Breast epithelium (tissue), 4 donors: Measurements from ENCODE around the gene DOK4. TPM values are rescaled to one million over a fixed set of nuclear protein-coding genes. Genes with fewer than 3 reads are reported as not detected.

ENCODE experiments used
- DNase-seq, 2 donors: peaks; one replicate each; pipeline ENCODE4 v3.0.0-alpha.2; 2019; ENCODE audit warnings: low spot score in 2 of 2
- H3K27ac ChIP-seq, 2 donors: fragments of 200-600 bp; sonication (generic) in 1 of 2; one replicate each; pipeline ENCODE4 v1.5.1; 2016 to 2019; ENCODE audit warnings: mild to moderate bottlenecking in 1 of 2
- H3K27me3 ChIP-seq, 2 donors: fragments of 200-600 bp; sonication (generic) in 1 of 2; one replicate each; pipeline versions ENCODE4 v1.5.1 to v1.6.0; 2017 to 2019; ENCODE audit warnings: control low read depth in 1 of 2, mild to moderate bottlenecking in 1 of 2
- H3K36me3 ChIP-seq: fragments of 200-600 bp; one replicate; pipeline ENCODE4 v1.5.1; 2019
- H3K4me1 ChIP-seq, 2 donors: fragments of 200-600 bp; sonication (generic); one replicate each; pipeline ENCODE4 v1.5.1; 2016 to 2019; ENCODE audit warnings: control low read depth in 1 of 2
- H3K4me3 ChIP-seq, 3 donors: fragments of 200-600 bp; sonication (generic); 1 replicate in 2 of 3; 2 replicates in 1 of 3; pipeline ENCODE4 v1.5.1; 2016 to 2019; ENCODE audit warnings: mild to moderate bottlenecking in 3 of 3, moderate library complexity in 2 of 3
- H3K9me3 ChIP-seq, 2 donors: fragments of 200-600 bp; sonication (generic) in 1 of 2; one replicate each; pipeline ENCODE4 v1.5.1; 2016 to 2019; ENCODE audit warnings: control low read depth in 1 of 2
- CTCF ChIP-seq, 3 donors: fragments of 450-650 bp; IDR thresholded peaks; one replicate each; pipeline ENCODE4 v1.5.1; 2016 to 2017; ENCODE audit warnings: antibody characterized with exemption in 3 of 3, mild to moderate bottlenecking in 3 of 3, moderate library complexity in 3 of 3
- POLR2A ChIP-seq: fragments of 450-650 bp; IDR thresholded peaks from one replicate; pipeline ENCODE4 v1.6.1; 2016; ENCODE audit warnings: antibody characterized with exemption, mild to moderate bottlenecking, moderate library complexity
- POLR2AphosphoS5 ChIP-seq, 3 donors: sonication (generic); formaldehyde crosslinking; IDR thresholded peaks; one replicate each; pipeline ENCODE4 v1.6.1; 2017; ENCODE audit warnings: antibody characterized with exemption in 3 of 3
- intact Hi-C: fragments of 100-400 bp; cut with DNase I; formaldehyde crosslinking; loops from one replicate; pipeline ENCODE4 v1.15.1; 2023; ENCODE audit warnings: low total_unique reads
- total RNA-seq, 3 donors: library from RNA; depleted of rRNA; stranded (reverse); fragments of >200 nt; gene quantifications; one replicate each; pipeline ENCODE4 v1.1.0, GENCODE V29; 2016

DOK4 gene
- total RNA-seq, 3 donors from 2014 or later = 13.1 to 20.3 (median 17.6) TPM

- no peak for DNase-seq
- intact Hi-C loops = no loop called here
- no peak overlapping the region for H3K27ac ChIP-seq
- H3K9me3 ChIP-seq = no peaks in the 10 kb centered on the region
- no peak overlapping the region for H3K4me3 ChIP-seq
- H3K36me3 ChIP-seq = no peaks in the 10 kb centered on the region
- no peaks in the 10 kb centered on the region for H3K4me1 ChIP-seq
- no peaks in the 10 kb centered on the region for H3K27me3 ChIP-seq
- TF ChIP-seq POLR2A = no peak
- no peak for TF ChIP-seq POLR2AphosphoS5 (IDR thresholded peaks at IDR 0.05)
- no peak for TF ChIP-seq CTCF (IDR thresholded peaks at IDR 0.05)
Observed at GRCh38 chr16:57497121-57497520, 10.8 kb upstream of the DOK4 start.

GRCh38 chr16:57493767-57494166, 7.5 kb upstream of the DOK4 start:
- Histone ChIP-seq H3K27ac (no peak overlapping the region), H3K4me3 (no peak overlapping the region), H3K4me1 (no peaks in the 10 kb centered on the region), H3K27me3 (no peaks in the 10 kb centered on the region), H3K36me3 (no peaks in the 10 kb centered on the region), H3K9me3 (no peaks in the 10 kb centered on the region)
- DNase-seq = no peak
- TF ChIP-seq CTCF (IDR thresholded peaks at IDR 0.05) (no peak), POLR2AphosphoS5 (IDR thresholded peaks at IDR 0.05) (no peak), POLR2A (no peak)
- intact Hi-C loops = no loop called here

DNA sequence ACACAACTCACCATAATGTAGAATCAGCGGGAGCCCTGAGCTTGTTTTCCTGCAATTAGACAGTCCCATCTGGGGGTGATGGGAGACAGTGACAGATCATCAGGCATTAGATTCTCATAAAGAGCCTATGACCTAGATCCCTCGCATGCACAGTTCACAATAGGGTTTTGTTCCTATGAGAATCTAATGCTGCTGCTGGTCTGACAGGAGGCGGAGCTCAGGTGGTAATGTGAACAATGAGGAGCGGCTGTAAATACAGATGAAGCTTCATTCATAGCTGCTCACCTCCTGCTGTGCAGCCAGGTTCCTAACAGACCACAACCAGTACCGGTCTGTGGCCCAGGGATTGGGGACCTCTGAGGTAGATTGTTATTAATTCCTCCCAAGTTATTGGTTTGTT, 2.9 kb upstream of the DOK4 start:
- H3K4me1 ChIP-seq = peaks cover 0 to 7% of the 10 kb centered on the region in 2 donors
- intact Hi-C loops = no loop called here
- no peaks in the 10 kb centered on the region for H3K9me3 ChIP-seq
- no peak overlapping the region for H3K27ac ChIP-seq
- DNase-seq = no peak
- H3K4me3 ChIP-seq = no peak overlapping the region
- H3K27me3 ChIP-seq = no peaks in the 10 kb centered on the region
- TF ChIP-seq CTCF (IDR thresholded peaks at IDR 0.05) = no peak
- TF ChIP-seq POLR2A = no peak
- TF ChIP-seq POLR2AphosphoS5 (IDR thresholded peaks at IDR 0.05) = no peak
- H3K36me3 ChIP-seq = no peaks in the 10 kb centered on the region

DNA sequence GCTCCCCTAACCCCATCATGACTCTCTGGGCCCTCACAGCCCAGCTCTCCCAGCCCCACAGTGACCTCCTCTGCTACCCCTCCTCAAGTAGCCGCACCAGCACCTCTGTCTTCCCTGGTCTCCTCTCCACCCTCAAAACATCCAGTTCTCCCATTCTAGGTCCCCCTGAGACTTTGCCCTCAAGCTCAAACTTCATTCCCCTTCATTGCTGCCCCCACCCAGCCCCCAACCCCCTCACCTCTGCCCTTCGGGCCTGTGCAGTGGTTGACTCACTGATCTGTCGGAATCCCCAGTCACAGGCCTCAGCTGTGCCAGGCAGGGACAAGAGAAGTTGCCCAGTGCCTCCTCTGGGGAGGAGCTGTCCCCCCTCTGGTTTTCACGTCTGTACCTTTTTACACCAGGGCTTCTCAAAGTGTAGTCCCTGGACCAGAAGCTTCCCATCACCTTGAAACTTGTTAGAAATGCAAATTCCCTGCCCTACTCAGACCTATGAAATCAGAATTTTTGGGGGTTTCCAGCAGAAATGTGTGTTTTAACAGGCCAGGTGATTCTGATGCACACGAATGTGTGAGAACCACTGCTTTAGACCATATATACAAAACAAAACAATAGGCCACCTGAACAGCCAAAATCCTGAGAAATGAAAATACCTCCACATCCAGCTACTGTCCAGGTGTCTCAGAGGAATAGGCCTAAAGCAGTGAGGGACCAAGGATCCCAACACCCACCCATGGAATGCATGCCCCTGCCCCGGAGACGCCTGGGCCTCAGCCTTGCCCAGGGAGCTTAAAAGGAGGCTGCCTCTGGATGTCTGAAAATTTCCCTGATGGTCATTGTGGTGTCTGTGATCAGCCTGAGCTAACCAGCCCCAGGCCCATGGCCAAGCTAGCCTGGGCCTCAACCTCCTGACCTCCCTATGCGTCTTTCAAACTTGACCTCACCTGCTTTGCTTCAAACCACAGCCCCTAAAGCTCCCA, 853 bp upstream of the DOK4 start:
- H3K4me3 ChIP-seq = peak overlapping the region; percentile 65 to 82 (median 79)
- H3K9me3 ChIP-seq = no peaks in the 10 kb centered on the region
- H3K36me3 ChIP-seq = no peaks in the 10 kb centered on the region
- intact Hi-C loops = no loop called here
- TF ChIP-seq CTCF (IDR thresholded peaks at IDR 0.05) = no peak
- no peak for TF ChIP-seq POLR2A
- no peak for TF ChIP-seq POLR2AphosphoS5 (IDR thresholded peaks at IDR 0.05)
- DNase-seq = peak in 1 of 2 donors; percentile 38
- no peaks in the 10 kb centered on the region for H3K27me3 ChIP-seq
- H3K4me1 ChIP-seq = peaks cover 0 to 11% of the 10 kb centered on the region in 2 donors
- peak overlapping the region; percentile 67 to 82 for H3K27ac ChIP-seq
